Lung (tissue), 12 donors: ENCODE measurements around the gene CACNA1H. TPM values are rescaled to one million over a fixed set of nuclear protein-coding genes. Genes with fewer than 3 reads are reported as not detected.

Source experiments
- ATAC-seq: fragments of 200-7000 bp; cut with Tn5 transposase; one replicate; pipeline ENCODE4 v1.9.1; 2020; ENCODE audit warnings: moderate number of reproducible peaks; ENCODE audit not compliant: insufficient read depth, low FRiP score
- DNase-seq, 3 donors: peaks; one replicate each; pipeline ENCODE4 v3.0.0-alpha.2; 2013 to 2017
- H3K27ac ChIP-seq, 2 donors: one replicate each; pipeline ENCODE4 v1.5.1; 2013; ENCODE audit warnings: mild to moderate bottlenecking in 2 of 2, moderate library complexity in 2 of 2, control low read depth in 1 of 2, inconsistent platforms in 1 of 2, low read depth in 1 of 2, low read length in 1 of 2
- H3K27me3 ChIP-seq, 3 donors: one replicate each; pipeline ENCODE4 v1.5.1; 2013; ENCODE audit warnings: low read length in 2 of 3; ENCODE audit not compliant: control insufficient read depth in 3 of 3, insufficient read depth in 3 of 3
- H3K36me3 ChIP-seq, 4 donors: one replicate each; pipeline ENCODE4 v1.5.1; 2013; ENCODE audit warnings: low read length in 4 of 4, mild to moderate bottlenecking in 1 of 4, moderate library complexity in 1 of 4; ENCODE audit not compliant: control insufficient read depth in 4 of 4, insufficient read depth in 4 of 4
- H3K4me1 ChIP-seq, 5 donors: one replicate each; pipeline ENCODE4 v1.5.1; 2013; ENCODE audit warnings: low read length in 5 of 5, mild to moderate bottlenecking in 2 of 5, moderate library complexity in 1 of 5; ENCODE audit not compliant: control insufficient read depth in 5 of 5, insufficient read depth in 5 of 5
- H3K4me3 ChIP-seq: one replicate; pipeline ENCODE4 v1.5.1; 2013; ENCODE audit warnings: mild to moderate bottlenecking, control low read depth, moderate library complexity
- H3K9ac ChIP-seq, 2 donors: one replicate each; pipeline ENCODE4 v1.5.1; 2013; ENCODE audit warnings: low read length in 2 of 2, control low read depth in 1 of 2; ENCODE audit not compliant: insufficient read depth in 1 of 2
- H3K9me3 ChIP-seq, 4 donors: one replicate each; pipeline ENCODE4 v1.5.1; 2013; ENCODE audit warnings: low read length in 3 of 4, mild to moderate bottlenecking in 1 of 4, moderate library complexity in 1 of 4; ENCODE audit not compliant: control insufficient read depth in 4 of 4, insufficient read depth in 3 of 4
- WGBS, 2 donors: extraction: QIAGEN DNeasy Blood & Tissue Kit; methylation state at CpG; one replicate each; pipeline ENCODE4 v1.1.7; 2013; 5-methylcytosine and 5-hydroxymethylcytosine counted together
- polyA plus RNA-seq, 2 donors: library from polyadenylated mRNA; stranded (reverse); fragments of 200-250 nt; gene quantifications; one replicate each; pipeline ENCODE4 v1.2.1, GENCODE V29; 2013
- total RNA-seq, 2 donors: library from RNA; depleted of rRNA in 1 of 2; stranded (reverse); fragments of >200 nt in 1 of 2; gene quantifications; one replicate each; pipeline ENCODE4 v1.2.1, GENCODE V29; 2014 to 2021
- TF ChIP-seq, protein P1 (sequence below): IDR thresholded peaks from 2 replicates; pipeline ENCODE4 v1.5.1; 2012; ENCODE audit warnings: mild to moderate bottlenecking; ENCODE audit errors: control extremely low read depth, extremely low read depth
- donor health status: control.
- donor health status: control.
- donor health status: Bipolar disorder and iron deficiency.
- donor health status: healthy.
- donor health status: DM: yes; HTN: yes; CAD: no.

The CACNA1H gene
- total and polyA plus RNA-seq, 4 donors, result 5.0 to 10.3 (median 6.7) TPM

DNA sequence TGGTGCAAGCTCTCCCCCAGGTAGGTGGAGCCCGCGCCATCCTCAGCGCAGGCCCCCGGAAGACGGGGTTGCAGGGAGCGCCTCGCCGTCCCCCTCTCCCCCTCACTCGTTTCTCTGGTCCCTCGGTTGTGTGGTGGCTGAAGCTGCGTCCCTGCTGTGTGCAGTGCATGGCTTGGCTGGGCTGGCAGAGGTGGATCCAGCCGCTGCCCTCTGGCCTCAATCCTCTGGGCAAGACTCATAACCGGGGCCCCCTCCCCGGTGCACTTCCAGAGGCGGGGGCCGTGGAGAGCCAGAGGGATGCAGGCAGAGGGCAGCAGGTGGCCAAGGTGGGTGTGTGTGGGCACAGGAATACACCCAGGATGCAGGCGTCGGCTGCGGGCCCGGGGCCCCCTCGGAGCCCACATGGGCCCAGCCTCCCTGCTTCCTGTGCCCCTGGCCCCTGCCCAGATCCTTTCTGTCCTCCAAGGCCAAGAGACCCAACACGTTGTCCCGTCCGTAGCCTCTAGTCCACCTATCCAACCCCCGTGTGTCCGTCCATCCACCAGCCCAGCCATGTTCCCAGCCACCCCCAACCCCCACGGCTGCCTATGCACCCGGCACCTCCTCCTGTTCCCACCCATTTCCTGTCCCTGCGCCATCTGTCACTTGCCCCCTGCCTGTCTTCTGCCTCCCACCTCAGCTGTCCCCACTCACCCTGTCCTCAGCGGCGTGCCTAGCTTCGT is 62.8 kb downstream of the CACNA1H start:
- Histone ChIP-seq H3K4me1 (no peaks in the 10 kb centered on the region), H3K9me3 (no peaks in the 10 kb centered on the region), H3K27ac (no peak overlapping the region), H3K36me3 (peaks cover 0 to 1% (median 0%) of the 10 kb centered on the region in 4 donors), H3K9ac (no peak overlapping the region), H3K4me3 (no peak overlapping the region), H3K27me3 (no peaks in the 10 kb centered on the region)
- ATAC-seq, result no peak
- TF ChIP-seq, protein P1, sequence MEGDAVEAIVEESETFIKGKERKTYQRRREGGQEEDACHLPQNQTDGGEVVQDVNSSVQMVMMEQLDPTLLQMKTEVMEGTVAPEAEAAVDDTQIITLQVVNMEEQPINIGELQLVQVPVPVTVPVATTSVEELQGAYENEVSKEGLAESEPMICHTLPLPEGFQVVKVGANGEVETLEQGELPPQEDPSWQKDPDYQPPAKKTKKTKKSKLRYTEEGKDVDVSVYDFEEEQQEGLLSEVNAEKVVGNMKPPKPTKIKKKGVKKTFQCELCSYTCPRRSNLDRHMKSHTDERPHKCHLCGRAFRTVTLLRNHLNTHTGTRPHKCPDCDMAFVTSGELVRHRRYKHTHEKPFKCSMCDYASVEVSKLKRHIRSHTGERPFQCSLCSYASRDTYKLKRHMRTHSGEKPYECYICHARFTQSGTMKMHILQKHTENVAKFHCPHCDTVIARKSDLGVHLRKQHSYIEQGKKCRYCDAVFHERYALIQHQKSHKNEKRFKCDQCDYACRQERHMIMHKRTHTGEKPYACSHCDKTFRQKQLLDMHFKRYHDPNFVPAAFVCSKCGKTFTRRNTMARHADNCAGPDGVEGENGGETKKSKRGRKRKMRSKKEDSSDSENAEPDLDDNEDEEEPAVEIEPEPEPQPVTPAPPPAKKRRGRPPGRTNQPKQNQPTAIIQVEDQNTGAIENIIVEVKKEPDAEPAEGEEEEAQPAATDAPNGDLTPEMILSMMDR, result no peak
- no peak for DNase-seq
- 74 to 77% methylated on average over 32 of the region's 32 CpGs for WGBS, 2 donors

DNA sequence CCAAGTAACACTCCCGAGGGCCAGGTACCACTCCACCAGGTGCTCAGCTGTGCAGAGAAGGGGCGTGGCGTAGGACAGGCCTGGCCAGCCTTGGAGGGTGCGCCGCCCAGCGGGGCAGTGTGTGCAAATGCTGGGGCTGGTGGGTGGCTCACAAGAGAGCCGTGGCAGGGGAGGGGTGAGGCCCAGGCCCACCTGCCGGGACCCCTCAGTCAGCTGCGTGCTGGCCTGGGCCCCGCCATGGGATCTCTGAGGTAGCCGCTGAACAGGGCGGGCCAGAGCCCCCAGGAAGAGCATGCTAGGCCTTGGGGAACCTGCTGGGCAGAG is 63.4 kb downstream of the CACNA1H start:
- Histone ChIP-seq H3K4me3 (no peak overlapping the region), H3K9ac (no peak overlapping the region), H3K36me3 (peaks cover 0 to 1% (median 0%) of the 10 kb centered on the region in 4 donors), H3K27ac (no peak overlapping the region), H3K4me1 (no peaks in the 10 kb centered on the region), H3K9me3 (no peaks in the 10 kb centered on the region), H3K27me3 (no peaks in the 10 kb centered on the region)
- ATAC-seq, result no peak
- WGBS, 2 donors, result 73 to 84% methylated on average over 12 of the region's 12 CpGs
- no peak for DNase-seq
- TF ChIP-seq, protein P1, result no peak

DNA sequence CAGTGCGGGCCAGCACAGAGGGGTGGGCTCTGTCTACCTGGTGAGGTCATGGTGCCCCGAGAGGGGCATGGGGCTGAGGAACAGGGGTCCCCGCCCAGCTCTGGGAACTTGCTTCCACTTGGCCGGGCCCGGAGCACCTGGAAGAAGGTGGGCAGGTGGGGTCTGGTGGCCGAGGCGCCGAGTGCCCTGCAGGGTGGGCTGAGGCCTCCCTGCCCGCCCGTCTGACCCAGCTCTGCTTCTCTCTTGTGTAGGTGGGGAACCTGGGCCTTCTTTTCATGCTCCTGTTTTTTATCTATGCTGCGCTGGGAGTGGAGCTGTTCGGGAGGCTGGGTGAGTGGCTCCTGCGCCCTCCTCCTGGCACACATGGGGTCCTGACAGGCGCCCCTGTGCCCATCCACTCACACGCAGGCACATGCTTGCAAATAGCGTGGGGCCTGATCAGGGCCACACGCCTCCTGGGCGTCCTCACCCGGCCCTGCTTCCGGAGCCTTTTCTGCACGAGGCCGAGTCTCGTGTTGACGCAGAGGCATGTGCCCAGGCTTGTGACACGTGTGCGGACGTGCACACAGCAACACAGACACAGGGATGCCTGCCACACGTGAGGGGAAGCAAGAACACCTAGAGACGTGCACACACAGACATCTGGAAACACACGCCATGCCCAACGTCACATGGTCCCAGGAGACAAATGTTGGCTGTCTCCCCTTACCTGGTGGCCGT is 63.9 kb downstream of the CACNA1H start:
- H3K9me3 ChIP-seq, result no peaks in the 10 kb centered on the region
- H3K4me3 ChIP-seq, result no peak overlapping the region
- DNase-seq (no peak), ATAC-seq (no peak)
- peaks cover 0 to 1% (median 0%) of the 10 kb centered on the region in 4 donors for H3K36me3 ChIP-seq
- H3K9ac ChIP-seq, result no peak overlapping the region
- TF ChIP-seq, protein P1, result no peak
- H3K27me3 ChIP-seq, result no peaks in the 10 kb centered on the region
- no peaks in the 10 kb centered on the region for H3K4me1 ChIP-seq
- 86 to 91% methylated on average over 32 of the region's 32 CpGs for WGBS, 2 donors
- H3K27ac ChIP-seq, result no peak overlapping the region
